ENCODE measurements around the gene GOSR2. TPM values are rescaled to one million over a fixed set of nuclear protein-coding genes. Genes with fewer than 3 reads are reported as not detected.

Gene GOSR2
- total and polyA plus RNA-seq, 2 donors from 2014 or later = 61.4 to 68.2 TPM

- no peak for TF ChIP-seq CTCF (IDR thresholded peaks at IDR 0.05; ENCODE audit: borderline replicate concordance, extremely low read depth, insufficient read depth)
- Histone ChIP-seq H3K27me3 (ENCODE audit: control insufficient read depth, insufficient read depth, low read length) (no peaks in the 10 kb centered on the region), H3K4me3 (ENCODE audit: low read length in 3 of 3) (no peak overlapping the region), H3K9me3 (ENCODE audit: control insufficient read depth in 2 of 3, insufficient read depth in 1 of 3, low read length in 3 of 3) (no peaks in the 10 kb centered on the region), H3K36me3 (ENCODE audit: control insufficient read depth in 2 of 3, insufficient read depth in 3 of 3, low read length in 3 of 3) (no peaks in the 10 kb centered on the region), H3K4me1 (ENCODE audit: control insufficient read depth in 2 of 3, insufficient read depth in 2 of 3, low read depth in 1 of 3, low read length in 3 of 3) (peaks cover 0 to 4% (median 0%) of the 10 kb centered on the region in 3 donors), H3K27ac (ENCODE audit: low read depth in 2 of 2, low read length in 2 of 2) (no peak overlapping the region), H3K9ac (ENCODE audit: low read length in 3 of 3) (no peak overlapping the region)
- intact Hi-C loops (cut with DNase I) = no loop called here
- DNase-seq (no peak), FAIRE-seq (no peak)
Observed at GRCh38 chr17:46876926-46877325, 46.0 kb upstream of the GOSR2 start.

GRCh38 chr17:46877466-46877865 is 45.5 kb upstream of the GOSR2 start:
- FAIRE-seq (no peak), DNase-seq (no peak)
- Histone ChIP-seq H3K27ac (ENCODE audit: low read depth in 2 of 2, low read length in 2 of 2) (no peak overlapping the region), H3K4me1 (ENCODE audit: control insufficient read depth in 2 of 3, insufficient read depth in 2 of 3, low read depth in 1 of 3, low read length in 3 of 3) (peaks cover 0 to 4% (median 0%) of the 10 kb centered on the region in 3 donors), H3K9ac (ENCODE audit: low read length in 3 of 3) (no peak overlapping the region), H3K9me3 (ENCODE audit: control insufficient read depth in 2 of 3, insufficient read depth in 1 of 3, low read length in 3 of 3) (no peaks in the 10 kb centered on the region), H3K27me3 (ENCODE audit: control insufficient read depth, insufficient read depth, low read length) (no peaks in the 10 kb centered on the region), H3K36me3 (ENCODE audit: control insufficient read depth in 2 of 3, insufficient read depth in 3 of 3, low read length in 3 of 3) (no peaks in the 10 kb centered on the region), H3K4me3 (ENCODE audit: low read length in 3 of 3) (no peak overlapping the region)
- TF ChIP-seq CTCF (IDR thresholded peaks at IDR 0.05; ENCODE audit: borderline replicate concordance, extremely low read depth, insufficient read depth) = no peak
- intact Hi-C loops (cut with DNase I) = no loop called here

GRCh38 chr17:46878055-46878454 is 44.9 kb upstream of the GOSR2 start:
- H3K9ac ChIP-seq (ENCODE audit: low read length in 3 of 3) = no peak overlapping the region
- no peaks in the 10 kb centered on the region for H3K27me3 ChIP-seq (ENCODE audit: control insufficient read depth, insufficient read depth, low read length)
- peaks cover 0 to 4% (median 0%) of the 10 kb centered on the region in 3 donors for H3K4me1 ChIP-seq (ENCODE audit: control insufficient read depth in 2 of 3, insufficient read depth in 2 of 3, low read depth in 1 of 3, low read length in 3 of 3)
- FAIRE-seq = no peak
- intact Hi-C loops (cut with DNase I) = no loop called here
- no peak for DNase-seq
- H3K4me3 ChIP-seq (ENCODE audit: low read length in 3 of 3) = no peak overlapping the region
- H3K27ac ChIP-seq (ENCODE audit: low read depth in 2 of 2, low read length in 2 of 2) = no peak overlapping the region
- TF ChIP-seq CTCF (IDR thresholded peaks at IDR 0.05; ENCODE audit: borderline replicate concordance, extremely low read depth, insufficient read depth) = no peak
- no peaks in the 10 kb centered on the region for H3K9me3 ChIP-seq (ENCODE audit: control insufficient read depth in 2 of 3, insufficient read depth in 1 of 3, low read length in 3 of 3)
- H3K36me3 ChIP-seq (ENCODE audit: control insufficient read depth in 2 of 3, insufficient read depth in 3 of 3, low read length in 3 of 3) = no peaks in the 10 kb centered on the region

- Histone ChIP-seq H3K27me3 (ENCODE audit: control insufficient read depth, insufficient read depth, low read length) (no peaks in the 10 kb centered on the region), H3K27ac (ENCODE audit: low read depth in 2 of 2, low read length in 2 of 2) (no peak overlapping the region), H3K9me3 (ENCODE audit: control insufficient read depth in 2 of 3, insufficient read depth in 1 of 3, low read length in 3 of 3) (no peaks in the 10 kb centered on the region), H3K4me1 (ENCODE audit: control insufficient read depth in 2 of 3, insufficient read depth in 2 of 3, low read depth in 1 of 3, low read length in 3 of 3) (peaks cover 0 to 4% (median 0%) of the 10 kb centered on the region in 3 donors), H3K9ac (ENCODE audit: low read length in 3 of 3) (no peak overlapping the region), H3K4me3 (ENCODE audit: low read length in 3 of 3) (no peak overlapping the region), H3K36me3 (ENCODE audit: control insufficient read depth in 2 of 3, insufficient read depth in 3 of 3, low read length in 3 of 3) (no peaks in the 10 kb centered on the region)
- FAIRE-seq = no peak
- no peak for TF ChIP-seq CTCF (IDR thresholded peaks at IDR 0.05; ENCODE audit: borderline replicate concordance, extremely low read depth, insufficient read depth)
- no peak for DNase-seq
- intact Hi-C loops (cut with DNase I) = no loop called here
Observed at GRCh38 chr17:46879101-46879500, 43.9 kb upstream of the GOSR2 start.

All from kidney (tissue), 14 donors.